NCI-H510A (cell line): ENCODE measurements around the gene WDR26.
"Not testable (repeated sequence)": the region's sequence is repeated elsewhere in the genome, so short reads cannot be mapped to it uniquely, and the experiment has no call there.

Experiments used
- DNase-seq: peaks from one replicate; lab custom pipeline; 2025; lab: John Stamatoyannopoulos, UW

WDR26 gene

DNA sequence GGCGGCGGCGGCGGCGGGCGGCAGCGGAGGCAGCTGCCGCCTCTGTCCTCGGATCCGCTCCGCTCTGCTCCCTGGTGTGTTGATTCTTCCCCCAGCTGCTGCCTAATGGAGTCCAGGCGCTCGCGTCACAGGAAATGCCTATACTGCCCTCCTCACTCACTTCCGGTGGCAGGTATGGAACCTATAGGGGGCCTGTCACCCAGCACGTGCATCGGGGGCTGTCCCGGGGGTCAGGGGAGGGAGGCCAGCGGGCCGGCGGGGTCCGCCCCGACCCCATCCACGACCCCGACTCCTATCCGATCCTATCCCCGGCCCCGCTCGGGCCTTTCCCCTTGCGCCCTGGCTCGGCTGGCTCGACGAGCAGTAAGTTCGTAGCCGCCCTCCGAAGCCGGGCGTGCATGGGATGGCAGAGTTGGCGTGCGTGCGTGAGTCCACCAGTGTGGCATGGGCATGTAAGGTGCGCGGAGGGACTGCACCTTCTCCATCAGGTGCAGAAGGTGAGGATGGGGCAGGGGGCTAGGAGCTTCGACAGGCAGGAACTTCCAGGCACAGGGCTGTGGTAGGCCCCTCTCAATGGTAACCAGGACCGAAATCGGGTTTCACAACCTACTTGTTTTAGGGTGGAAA is at the start of gene WDR26:
WDR26 (minus strand) TSS at position 107 of the 627 bp plus-strand sequence.
- peak; percentile 82 for DNase-seq

- DNase-seq = not testable (repeated sequence)
Measured at GRCh38 chr1:224483206-224483605, 48.6 kb upstream of the WDR26 start.

DNA sequence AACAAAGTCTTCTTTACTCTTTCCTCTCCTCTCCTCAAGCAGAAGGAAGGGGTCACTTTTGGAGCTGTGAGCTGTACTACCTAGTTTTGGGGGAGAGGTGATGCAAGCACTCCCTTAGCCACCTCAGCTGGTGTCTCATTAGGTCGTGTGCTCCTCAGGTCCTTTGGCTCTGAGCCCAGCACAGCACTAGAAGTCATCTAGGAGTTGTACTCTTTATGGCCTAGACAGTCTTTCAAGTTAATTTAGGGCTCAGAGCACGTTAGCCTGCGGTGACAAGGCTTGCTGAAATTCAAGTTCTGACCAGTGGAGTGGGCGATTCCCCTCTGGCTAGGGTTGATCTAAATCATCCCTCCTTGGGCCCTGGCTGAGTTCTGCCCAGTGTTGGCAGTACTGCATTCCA is 48.0 kb upstream of the WDR26 start:
- no peak for DNase-seq

GRCh38 chr1:224481601-224482000 is 47.0 kb upstream of the WDR26 start:
- DNase-seq = no peak

DNA sequence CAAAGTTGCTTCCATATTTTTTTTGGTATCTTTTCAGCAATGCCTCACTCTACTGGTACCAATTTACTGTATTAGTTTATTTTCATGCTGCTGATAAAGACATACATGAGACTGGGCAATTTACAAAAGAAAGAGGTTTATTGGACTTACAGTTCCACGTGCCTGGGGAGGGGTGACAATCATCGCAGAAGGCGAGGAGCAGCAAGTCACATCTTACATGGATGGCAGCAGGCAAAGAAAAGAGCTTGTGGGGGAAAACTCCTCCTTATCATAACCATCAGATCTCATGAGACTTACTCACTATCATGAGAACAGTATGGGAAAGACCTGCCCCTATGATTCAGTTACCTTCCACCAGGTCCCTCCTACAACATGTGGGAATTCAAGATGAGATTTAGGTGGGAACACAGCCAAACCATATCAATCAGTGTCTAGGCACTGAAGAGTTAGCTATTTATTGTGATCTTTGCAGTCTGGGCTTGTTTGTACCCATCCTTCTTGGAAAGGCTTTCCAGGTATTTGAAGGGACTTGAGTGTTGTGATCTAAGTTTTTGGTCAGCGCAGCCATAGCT is 46.4 kb upstream of the WDR26 start:
- not testable (repeated sequence) for DNase-seq

DNA sequence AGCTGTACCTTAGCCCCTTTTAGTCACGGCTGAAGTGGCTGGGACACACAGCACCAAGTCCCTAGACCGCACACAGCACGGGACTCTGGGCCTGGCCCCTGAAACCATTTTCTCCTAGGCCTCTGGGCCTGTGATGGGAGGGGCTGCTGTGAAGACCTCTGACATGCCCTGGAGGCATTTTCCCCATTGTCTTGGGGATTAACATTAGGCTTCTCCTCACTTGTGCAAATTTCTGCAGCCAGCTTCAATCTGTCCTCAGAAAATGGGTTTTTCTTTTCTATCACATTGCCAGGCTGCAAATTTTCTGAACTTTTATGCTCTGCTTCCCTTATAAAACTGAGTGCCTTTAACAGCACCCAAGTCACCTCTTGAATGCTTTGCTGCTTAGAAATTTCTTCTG is 45.6 kb upstream of the WDR26 start:
- not testable (repeated sequence) for DNase-seq

GRCh38 chr1:224472806-224473205 is 38.2 kb upstream of the WDR26 start:
- no peak for DNase-seq

DNA sequence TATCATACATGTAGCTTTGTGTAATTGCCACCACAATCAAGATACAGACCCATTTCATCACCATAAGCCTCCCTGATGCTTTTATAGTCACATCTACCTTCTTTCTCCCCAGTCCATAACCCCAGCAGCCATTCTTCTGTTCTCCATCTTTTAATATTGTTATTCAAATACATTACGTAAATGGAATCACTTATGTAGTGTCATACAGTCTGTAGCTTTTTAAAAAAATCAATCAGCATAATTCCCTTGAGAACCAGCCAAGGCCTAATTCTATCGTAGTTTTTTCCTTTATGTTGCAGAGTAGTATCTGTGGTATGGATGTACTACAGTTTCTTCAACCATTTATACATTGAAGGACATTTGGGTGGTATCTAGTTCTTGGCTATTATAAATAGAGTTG is 31.6 kb upstream of the WDR26 start:
- no peak for DNase-seq

DNA sequence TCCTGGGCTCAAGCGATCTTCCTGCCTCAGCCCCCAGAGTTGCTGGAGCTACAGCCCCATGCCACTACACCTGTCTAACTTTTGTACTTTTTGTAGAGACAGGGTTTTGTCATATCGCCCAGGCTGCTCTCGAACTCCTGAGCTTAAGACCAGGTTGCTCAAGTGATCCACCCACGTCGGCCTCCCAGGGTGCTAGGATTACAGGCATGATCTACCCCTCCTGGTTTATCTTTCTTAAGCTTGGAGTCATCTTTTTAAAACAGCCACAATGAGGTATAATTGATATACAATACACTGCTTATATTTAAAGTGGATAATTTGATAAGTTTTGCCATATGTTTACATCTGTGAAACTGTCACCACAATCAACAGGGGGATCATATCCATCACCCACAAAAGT is 25.4 kb upstream of the WDR26 start:
- DNase-seq = no peak

DNA sequence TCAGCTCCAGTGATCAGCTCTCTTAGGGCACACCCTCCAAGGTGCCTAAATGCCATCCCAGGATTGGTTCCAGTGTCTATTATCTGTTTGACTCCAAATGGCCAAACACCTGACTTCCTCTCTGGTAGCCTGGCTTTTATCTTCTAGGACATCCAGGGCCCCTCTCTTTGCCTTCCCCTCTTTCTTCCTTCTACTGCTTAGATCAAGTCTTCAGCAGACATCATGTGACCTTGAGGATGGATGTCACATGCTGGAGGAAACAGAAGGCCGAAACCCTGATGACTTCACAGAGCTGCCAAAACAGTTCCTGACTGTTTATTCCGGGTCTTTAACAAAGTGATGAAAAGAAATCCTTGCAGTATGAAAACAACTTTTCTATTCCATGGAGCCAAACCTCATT is 24.4 kb upstream of the WDR26 start:
- DNase-seq = no peak

GRCh38 chr1:224458296-224458695 is 23.7 kb upstream of the WDR26 start:
- no peak for DNase-seq

GRCh38 chr1:224457782-224458144 is 23.2 kb upstream of the WDR26 start:
- no peak for DNase-seq

GRCh38 chr1:224456637-224456953 is 22.0 kb upstream of the WDR26 start:
- DNase-seq = no peak

- peak; percentile 41 for DNase-seq
Measured at GRCh38 chr1:224454402-224455055, 19.9 kb upstream of the WDR26 start.

DNA sequence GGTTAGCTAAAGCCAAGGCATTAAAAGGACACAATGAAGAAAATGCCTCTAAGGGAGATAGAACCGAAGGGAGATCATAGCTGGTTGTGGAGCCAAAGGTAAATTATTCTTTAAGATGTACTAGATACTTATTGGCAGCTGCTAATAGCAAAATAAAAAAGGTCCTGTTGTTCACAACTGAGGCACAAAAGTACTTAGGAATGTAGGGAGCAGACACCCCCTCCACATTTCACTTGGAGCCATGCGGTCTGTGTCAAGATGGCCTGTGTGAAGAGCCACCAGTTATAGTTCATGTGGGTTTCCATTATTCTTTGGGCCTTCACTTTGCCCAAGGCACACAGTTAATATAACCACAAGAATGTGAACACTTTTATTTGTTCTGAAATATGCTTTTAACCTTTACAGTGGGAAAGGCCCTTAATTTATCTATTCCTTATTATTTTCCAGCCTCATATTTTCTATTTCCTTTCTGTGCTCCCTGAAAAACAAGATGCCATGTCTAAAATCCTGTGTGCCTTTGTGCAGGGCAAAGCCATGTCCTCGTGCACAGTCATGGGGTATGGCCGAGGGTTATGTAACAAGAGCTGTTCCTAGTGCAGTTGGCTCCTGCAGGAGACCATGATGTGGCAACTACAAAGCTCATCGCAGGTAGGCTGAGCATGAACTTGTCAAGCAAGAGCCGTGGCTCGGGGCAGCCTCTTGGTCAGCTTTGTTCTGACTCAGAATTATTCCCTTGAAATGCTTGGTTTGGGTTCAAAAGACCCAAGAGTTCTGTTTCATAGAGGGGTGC is 16.2 kb upstream of the WDR26 start:
- no peak for DNase-seq

DNA sequence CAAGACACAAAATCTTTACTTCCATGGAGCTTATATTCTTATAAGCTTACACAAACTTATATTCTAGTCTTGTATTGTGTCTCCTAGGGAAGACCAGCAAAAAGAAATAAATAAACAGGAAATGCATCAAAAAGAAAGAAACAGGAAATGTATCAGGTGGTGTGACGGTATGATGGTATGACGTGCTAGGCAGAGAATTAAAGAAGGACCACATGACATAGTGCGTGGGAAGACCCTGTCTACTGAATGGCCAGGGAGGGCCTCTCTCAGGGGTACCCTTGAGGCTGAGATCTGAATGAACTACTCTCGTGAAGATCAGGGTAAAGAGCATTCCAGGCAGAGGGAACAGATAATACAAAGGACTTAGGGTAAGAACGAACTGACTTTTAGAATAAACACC is 15.6 kb upstream of the WDR26 start:
- DNase-seq = no peak

DNA sequence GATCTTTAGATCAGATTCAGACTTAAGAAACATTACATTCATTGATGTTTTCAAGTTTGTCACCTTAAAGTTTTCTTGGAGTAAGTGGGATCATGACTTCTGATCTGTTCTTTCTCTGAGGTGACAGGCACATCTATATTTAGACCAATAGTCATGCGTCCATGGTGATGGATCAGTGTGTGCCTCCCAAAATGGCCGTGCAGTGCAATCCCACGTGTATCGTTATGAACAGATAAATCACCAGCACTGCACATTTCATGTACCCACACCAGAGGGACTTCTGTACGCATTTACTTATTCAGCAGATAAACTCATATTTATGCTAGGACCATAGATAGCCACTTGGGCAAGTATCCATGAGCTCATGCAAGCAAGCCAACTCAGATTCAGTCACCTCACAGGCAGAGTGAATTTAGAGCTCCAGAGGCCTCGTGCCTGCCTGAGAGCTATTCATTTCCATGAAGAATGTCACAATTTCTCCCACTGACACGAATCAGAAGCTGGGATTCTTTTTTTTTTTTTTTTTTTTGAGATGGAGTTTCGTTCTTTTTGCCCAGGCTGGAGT is 13.9 kb upstream of the WDR26 start:
- DNase-seq = no peak

- DNase-seq = no peak
Measured at GRCh38 chr1:224447971-224448370, 13.4 kb upstream of the WDR26 start.

DNA sequence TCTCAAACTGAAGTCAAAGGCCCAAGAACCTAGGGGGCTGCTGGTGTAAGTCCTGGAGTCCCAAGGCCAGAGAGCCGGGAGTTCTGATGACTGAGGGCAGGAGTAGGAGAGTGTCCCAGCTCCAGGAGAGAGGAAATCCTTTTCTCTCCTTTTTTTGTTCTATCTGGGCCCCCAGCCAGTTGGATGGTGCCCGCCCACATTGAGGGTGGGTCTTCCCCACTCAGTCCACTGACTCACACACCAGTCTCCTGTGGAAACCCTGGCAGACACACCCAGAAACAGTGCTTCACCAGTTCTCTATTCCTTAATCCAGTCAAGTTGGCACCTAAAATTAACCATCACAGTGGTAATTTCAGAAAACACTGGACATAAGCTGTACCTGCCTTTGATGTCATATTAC is 12.7 kb upstream of the WDR26 start:
- DNase-seq = no peak

- DNase-seq = no peak
Measured at GRCh38 chr1:224438989-224439388, 4.4 kb upstream of the WDR26 start.

DNA sequence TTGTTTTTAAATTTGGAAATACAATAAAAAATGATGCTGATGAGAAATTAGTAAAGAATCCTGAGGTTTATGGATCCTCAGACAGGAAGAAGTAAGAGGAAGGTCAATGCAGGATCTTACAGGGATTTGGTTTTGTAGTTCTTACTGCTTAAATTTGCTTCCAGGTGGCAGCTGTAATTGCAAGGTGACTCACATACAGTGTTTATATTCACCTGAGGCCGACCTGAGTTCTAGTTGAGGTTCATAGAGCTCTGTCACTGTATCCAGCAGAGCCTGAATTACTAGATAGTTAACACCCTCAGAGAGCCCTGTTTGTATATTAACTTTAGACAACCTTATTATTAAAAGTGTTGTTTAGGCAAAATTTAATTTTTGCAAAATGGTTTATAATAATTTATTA is 1.4 kb upstream of the WDR26 start:
- no peak for DNase-seq

DNA sequence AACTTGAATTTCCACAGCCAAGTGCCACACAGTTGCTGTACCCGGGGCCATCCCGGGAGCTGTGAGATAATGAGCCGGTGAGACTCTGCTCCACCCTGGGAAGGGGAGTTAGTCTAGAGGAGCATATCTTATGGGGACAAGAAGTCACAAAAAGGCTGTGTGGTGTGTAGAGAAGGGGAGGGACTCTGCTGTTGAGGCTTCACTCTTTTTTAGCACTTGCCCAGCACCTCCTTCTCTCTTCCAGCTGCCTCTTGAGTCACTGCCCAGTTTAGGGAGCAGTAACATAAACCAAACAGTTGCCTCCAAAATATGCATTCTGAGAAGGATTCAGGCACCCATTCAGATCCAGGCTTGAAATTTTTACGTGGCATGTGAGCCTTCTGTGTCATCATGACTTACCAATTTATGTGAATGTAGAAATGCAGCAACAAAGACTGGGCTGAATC is 744 bp upstream of the WDR26 start:
- no peak for DNase-seq
